Stimulated activated CD8-positive, alpha-beta memory T cell treated with anti-CD3 and anti-CD28 coated beads, Interleukin-12 subunit alpha, Interleukin-12 subunit beta, amount 100 ng/mL, for 24 hours (primary cell): ENCODE results near the gene CACNA1B.
"Not testable (repeated sequence)": the region's sequence is repeated elsewhere in the genome, so short reads cannot be mapped to it uniquely, and the experiment has no call there.

Experiments used
- DNase-seq: peaks from one replicate; pipeline ENCODE4 v3.0.0-alpha.2; 2020; ENCODE audit errors: extremely low read depth

CACNA1B gene

DNA sequence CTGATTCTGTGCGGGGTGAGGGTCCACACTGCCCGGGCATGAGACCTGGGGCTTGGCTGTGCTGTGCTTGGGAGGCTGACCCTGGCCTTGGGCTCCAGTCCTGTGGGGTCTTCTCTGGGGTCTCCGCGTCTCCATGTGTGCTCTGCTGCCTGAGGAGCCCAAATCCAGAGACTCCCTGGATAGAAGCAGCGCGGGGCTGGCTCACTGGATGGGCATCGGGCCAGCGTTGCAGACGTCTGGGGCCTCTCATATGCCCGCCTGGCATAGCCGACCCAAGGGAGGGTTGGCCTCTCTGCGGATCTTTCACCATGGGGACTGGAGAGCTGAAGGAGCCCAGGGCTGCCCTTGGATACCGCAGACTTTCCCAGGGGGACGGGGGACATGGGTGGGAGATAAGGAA lies 12.4 kb downstream of the CACNA1B start:
- not testable (repeated sequence) for DNase-seq

DNA sequence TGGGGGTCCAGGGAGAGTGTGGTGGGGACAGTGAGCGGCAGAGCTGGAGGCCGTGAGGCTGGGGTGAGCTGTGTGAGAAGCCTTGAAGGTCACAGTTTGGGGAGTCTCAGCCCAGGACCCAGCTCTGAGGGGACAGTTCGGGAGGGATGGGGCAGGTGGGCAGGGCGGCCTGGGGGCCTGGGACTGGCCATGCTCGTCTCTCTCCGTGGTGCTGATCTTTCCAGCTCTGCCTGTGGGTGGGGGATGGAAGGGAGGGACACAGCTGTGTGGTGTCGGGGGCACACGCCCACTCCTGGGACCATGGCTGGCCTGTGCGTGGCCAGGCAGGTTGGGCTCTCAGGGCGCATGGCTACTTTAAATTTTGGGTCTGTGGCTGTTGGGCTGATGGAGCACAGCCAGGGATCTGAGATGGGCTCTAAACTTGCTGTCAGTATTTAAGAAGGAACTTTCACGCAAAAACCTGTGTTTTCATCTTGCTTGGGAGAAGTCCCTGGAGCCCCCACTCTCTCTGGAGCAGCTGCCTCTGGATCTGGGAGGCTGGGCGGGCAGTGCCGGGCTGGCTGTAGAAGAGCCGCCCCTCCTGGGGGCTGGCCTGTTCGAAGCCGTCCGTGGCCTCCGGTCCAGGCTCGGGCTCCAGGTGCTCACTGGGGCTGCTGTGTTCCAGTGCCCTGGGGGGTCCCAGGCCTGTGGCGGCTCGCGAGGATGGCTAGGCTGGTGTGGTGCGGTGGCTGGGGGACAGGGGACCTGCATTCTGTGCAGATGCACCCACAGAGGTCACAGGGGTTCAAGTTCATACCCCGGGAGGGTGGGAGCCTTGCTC lies 13.4 kb downstream of the CACNA1B start:
- DNase-seq = not testable (repeated sequence)

DNA sequence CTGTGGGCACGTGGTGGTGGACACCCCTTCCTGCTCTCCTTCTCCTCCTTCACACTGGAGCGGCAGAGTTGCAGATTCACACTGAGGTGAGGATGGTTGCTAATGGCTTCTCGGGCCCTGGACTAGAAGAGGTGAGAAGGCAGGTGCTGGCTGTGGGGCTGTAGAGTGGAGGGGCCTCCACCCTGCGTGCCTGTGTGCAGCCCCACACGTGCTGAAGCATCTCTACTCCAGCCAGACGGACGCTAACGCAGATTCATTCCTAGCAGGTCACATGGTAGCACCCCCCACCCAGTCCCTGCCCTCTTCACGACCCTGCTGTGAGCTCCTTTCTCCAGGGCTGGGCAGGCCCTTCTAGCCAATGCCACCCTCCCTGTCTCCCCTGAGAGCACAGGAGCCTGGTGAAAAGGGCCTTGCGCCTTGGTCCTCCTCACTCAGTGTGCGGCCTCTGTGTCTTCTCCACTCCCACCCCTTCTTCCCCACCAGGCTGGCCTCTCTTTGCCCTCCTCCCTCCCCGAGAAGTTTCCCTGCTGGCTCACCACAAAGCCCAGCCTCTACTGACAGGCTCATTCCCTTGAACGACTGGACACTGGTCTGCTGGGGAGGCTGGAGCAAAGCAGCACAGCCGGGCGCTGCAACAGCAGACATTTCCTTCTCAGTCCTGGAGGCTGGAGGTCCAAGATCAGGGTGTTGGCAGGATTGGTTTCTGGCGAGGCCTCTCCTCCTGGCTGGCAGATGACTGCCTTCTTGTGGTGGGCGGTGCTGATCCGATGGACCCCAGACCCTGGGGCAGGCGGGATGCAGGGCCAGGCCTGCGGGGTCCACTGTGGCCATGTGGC lies 14.2 kb downstream of the CACNA1B start:
- DNase-seq = no peak

DNA sequence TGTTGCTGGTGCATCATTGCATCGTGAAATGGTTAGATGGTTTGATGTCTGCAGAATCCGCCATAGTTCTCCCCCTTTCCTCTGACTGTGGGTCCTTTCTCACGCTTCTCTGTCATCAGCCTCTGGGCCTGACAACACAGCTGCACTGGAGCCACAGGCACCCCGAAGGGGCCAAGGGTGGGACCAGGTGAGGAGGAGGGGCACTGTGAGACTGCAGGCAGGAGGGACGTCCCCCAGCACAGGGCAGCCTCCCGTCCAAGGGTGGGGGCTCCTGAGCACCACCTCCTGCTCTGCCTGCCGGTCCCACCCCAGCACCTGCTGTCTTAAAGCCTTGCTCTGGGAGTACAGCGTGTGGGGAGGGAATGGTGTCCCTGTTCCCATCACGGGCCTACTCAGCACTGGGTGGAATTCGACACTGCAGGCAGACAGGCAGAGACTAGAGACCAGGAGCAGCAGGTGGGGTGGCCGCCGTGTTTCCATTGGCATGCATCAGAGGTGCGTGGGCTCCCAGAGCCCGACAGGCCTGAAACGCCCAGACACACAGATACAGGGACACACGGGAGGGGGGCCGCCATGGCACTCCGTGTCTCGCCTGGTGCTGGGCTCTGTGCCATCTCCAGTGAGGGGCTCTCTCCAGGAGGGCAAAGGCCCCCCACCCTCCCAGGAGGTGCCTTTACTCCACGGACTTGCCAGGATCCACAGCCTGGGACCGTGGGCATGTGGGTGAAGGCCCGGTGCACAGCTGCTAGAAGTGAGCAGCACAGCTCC lies 15.0 kb downstream of the CACNA1B start:
- no peak for DNase-seq

DNA sequence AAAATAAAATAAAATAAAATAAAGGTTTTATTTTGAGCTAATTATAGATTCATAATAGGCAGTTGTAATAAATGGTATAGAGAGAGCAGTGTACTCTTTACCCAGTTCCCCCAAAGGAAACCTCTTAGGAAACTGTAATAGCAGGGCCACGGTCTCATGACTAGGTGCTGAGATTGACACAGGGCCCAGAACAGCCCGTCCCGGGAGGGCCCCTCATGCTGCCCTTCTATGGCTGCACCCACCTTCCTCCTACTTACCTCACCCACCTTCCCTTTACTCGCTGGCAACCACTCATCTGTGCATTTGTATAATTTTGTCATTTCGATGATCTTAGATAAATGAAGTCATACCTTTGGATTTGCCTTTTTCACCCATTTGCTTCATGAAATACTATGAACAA lies 16.1 kb downstream of the CACNA1B start:
- no peak for DNase-seq

DNA sequence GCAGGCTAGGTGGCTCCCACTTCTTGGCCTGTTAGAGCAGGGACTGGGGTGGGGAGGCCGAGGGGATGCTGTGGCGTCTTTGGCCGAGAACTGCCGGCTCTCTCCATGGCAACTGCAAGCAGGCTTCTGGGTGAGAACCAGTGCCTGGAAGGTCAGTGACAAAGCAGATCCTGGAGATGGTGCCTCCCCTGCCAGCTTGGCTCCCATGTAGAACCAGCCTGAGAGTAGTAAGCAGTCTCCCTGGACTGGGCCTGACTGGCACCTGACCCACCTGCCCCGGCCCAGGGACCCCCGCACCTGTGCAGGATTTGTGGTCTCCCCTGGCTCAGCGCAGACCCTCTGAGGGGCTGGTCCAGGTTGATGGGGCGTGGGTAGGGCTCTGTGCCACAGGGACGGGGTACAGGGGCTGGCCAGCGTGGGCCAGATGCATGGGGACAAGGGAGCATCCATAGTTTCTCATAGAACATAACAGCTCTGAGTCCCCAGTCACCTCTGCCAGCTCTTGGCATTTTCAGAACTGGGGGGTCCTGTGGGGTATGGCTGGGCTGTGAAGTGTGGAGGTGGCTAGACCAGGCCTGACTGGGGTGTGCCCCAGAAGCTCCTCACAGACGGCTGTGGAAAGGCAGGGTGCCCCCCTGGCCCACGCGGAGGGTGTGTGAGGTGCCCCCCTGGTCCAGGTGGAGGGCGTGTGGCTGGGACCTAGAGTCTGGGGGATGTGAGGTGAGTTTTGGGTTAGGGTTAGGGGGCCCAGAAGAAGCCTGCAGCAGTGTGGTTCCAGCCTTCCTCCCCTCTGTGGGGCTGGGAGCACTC lies 22.2 kb downstream of the CACNA1B start:
- DNase-seq = no peak

DNA sequence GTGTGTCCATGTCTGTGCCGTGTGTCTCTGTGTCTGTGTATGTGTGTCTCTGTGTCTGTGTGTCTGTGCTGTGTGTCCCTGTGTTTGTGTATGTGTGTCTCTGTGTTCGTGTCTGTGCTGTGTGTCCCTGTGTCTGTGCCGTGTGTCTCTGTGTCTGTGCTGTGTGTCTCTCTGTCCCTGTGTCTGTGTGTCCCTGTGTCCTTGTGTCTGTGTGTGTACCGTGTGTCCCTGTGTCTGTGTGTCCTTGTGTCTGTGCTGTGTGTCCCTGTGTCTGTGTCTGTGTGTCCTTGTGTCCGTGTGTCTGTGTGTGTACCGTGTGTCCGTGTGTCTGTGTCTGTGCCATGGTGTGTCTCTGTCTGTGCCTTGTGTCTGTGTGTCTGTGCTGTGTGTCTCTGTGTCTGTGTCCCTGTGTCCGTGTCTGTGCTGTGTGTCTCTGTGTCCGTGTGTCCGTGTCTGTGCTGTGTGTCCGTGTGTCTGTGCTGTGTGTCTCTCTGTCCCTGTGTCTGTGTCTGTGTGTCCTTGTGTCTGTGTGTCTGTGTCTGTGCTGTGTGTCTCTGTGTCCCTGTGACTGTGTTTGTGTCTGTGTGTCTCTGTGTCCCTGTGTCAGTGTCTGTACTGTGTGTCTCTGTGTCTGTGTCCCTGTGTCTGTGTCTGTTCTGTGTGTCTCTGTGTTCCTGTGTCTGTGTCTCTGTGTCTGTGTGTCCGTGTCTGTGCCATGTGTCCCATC lies 23.2 kb downstream of the CACNA1B start:
- DNase-seq = no peak

DNA sequence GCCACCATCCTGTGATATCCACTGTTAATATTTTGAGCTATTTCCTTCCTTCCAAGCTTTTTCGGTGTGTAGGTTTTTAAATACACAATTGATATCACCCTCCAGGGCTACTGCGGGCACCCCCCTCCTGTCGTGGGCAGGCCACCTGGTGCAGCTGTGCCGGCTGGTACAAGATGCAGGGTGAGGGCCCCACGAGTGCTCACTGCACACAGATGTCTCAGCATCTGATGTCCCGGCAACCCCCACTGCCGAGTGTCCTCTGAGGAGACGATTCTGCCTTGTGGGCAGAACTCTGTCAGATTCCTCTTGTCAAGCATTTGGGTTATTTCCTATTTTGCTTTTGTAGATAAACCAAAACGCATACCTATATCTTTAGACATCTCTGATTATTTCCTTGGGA lies 25.1 kb downstream of the CACNA1B start:
- no peak for DNase-seq

DNA sequence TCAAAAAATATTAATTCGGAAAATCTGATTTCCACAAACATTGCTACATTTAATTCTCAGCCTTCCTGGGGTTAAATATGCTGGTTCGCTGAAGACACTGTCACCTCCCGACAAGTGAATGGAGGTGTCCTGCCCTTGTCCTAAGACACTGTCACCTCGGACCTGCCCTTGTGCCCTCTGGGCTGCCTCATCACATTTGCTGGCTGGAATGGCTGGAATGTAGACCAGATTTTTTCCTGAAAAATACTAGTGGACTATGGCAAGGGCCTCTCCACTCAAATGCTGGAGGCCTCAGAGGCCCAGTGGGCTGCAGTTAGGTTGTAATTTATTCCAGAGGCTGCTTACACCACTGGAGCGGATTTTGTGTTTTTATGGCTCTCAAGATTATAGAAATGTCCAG lies 28.2 kb downstream of the CACNA1B start:
- no peak for DNase-seq

DNA sequence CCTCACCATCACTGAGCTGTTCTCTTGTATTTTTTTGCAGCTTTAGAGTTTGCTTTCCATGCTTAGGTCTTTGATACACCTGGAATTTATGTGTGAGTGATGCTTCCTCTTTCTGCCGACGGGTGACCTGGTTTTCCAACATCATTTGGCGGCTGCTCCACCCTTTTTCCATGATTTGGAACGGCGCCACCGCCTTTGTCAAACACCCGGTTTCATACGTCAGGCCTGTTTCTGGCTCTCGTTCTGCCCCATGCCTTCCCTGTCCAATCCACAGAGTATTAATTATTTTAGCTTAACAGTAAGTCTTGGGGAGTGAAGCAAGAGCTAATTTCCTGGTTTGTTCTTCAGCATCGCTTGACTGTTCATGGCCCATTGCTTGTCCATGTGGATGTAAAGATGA lies 30.2 kb downstream of the CACNA1B start:
- DNase-seq = no peak

DNA sequence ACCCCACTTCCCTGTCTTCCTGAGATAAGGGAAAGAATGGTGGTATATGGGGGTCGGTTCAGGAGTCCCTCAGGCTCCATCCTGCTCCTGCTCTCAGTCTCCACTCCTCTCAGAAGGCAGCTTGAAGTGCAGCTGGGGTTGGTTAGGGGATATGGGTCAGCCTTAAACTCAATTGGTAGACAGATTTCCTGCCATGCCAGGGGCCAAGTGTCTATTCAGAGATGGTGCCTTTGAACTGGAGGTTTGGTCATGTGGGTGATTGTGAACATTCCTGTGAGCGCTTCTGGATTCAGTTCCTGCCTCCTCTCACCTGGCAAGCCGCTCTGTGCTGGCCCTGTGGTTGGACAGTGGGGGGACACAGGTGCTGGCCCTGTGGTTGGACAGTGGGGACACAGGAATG lies 35.1 kb downstream of the CACNA1B start:
- no peak for DNase-seq

DNA sequence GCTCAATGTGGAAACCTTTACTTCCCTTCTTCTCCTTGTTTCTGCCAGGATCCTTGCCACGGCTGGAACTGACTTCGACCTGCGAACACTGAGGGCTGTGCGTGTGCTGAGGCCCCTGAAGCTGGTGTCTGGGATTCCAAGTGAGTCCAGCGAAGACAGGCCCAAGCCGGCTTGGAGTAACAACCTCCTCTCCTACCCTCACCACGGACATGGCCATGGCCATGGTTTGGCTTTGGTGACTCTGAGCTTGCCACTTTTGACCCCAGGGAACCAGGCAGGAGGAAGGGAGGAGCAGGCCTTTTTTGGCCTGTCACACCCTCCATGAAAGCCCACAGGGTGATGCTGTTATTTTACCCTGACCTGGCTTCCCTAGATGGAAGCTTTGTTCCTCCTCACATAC lies 35.5 kb downstream of the CACNA1B start:
- no peak for DNase-seq

DNA sequence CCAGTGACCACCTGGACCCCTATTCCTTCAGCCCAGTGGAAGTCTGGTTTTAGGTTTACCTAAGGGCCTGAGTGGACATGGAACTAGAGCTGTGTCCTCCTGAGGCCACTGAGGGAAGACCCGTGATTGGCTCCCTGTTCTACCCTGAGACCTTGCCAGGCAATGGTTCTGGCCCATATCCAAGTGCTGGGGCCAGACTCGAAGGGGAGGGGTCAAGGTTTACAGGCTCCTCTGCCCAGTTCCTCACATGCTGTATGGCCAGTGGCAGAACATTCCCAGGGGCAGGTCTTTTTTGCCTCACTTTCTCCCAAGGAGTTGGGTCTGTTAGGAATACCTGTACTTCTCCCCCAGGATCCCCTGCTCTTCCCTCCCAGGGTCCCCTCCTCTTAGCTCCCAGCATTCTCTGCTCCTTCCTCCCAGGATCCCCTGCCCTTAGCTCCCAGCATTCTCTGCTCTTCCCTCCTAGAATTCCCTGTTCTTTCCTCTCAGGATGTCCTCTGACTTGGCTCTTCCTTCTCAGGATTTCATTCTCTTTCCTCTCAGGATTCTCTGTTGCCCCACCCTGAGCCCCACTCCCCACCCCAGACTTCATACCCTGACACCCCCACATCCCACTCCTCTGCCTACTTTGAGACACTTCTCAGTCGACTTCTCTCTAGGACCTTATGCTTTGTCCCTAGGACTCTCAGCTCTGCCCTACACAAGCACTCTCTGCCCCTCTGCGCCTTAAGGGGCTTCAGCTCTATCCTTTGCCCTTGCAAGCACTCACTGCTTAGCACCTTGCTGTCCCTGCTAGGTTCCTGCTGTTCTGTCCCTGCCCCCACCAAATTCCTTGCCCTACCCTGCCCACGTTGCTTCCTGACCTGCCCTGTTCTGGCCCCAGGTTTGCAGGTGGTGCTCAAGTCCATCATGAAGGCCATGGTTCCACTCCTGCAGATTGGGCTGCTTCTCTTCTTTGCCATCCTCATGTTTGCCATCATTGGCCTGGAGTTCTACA lies 36.5 kb downstream of the CACNA1B start:
- no peak for DNase-seq

DNA sequence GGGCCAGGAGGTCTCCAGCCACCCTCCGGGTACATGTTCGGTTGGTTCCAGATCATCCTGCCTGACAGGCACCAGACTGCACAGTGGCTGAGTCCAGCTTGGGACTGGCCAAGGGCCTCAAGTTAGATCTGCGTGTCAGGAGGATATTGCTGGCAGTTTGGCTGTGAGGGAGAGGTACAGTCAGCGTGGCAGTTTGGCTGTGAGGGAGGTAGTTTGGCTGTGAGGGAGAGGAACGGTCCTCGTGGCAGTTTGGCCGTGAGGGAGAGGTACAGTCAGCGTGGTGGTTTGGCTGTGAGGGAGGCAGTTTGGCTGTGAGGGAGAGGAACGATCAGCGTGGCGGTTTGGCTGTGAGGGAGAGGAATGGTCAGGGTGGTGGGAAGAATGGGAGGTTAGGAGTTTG lies 39.0 kb downstream of the CACNA1B start:
- no peak for DNase-seq

DNA sequence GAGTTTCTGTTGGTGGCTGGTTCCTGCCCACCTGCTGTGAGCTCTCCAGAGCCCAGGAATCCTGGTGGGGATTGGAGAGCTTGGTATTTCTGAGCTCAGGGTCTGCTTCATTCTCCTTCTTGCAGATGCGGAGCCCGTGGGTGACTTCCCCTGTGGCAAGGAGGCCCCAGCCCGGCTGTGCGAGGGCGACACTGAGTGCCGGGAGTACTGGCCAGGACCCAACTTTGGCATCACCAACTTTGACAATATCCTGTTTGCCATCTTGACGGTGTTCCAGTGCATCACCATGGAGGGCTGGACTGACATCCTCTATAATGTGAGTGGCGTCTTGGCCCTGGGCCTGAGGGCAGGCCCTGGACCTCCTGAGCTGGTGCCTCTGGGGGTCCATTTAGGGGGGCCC lies 39.5 kb downstream of the CACNA1B start:
- DNase-seq = no peak

DNA sequence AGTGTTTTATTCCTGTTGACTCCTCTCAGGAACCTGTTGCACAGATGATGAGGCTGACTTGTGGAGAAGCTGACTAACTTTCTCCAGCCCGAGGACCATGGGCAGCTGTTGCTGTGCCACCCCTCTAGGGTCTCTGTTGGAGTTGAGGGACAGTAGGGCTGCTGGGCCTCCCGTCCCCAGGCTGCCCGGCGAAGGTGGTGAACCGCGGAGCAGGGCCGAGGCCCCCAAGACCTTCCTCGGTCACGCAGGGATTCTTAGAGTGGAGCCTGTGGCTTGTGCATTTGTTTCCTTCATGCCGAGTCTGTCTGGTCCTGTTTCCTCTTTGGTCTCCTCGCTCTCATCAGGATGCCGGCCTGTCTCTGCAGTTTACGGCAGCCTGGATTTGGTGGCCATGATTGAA lies 40.2 kb downstream of the CACNA1B start:
- no peak for DNase-seq

DNA sequence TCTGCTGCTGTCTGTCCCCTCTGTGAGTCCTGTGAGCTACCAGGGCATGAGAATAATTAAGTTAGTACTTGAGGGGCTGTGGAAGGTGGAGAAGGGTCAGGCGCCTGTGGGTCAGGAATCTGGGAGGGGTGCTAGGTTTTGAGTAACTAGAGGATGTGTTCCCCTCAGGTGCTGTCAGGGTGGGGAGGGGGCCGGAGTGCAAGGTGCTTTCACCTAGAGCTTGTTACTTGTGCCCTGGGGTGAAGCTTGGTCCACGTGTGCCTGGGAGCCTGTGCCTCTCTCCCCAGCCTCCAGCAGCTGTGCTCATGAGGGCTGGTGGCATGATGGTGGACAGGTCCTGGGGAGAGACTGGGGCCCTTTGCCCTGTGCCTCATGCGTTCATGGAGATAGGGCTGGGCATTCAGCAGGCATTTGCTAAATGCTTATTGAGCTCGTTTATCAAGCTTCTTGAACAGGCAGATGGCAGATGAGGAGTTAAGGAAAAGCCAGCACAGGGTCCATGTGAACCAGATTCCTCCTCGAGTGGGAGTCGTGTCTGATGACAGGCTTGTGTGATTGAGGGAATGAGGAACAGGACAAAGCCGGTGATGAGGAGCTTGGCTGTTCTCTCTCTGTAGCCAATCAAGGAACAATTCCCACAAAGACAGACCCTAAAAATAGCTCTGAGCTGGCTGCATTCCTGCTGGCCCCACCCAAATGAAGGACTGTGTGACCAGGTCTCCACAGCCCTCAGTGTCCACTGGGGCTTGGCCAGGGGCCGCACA lies 40.9 kb downstream of the CACNA1B start:
- DNase-seq = no peak

DNA sequence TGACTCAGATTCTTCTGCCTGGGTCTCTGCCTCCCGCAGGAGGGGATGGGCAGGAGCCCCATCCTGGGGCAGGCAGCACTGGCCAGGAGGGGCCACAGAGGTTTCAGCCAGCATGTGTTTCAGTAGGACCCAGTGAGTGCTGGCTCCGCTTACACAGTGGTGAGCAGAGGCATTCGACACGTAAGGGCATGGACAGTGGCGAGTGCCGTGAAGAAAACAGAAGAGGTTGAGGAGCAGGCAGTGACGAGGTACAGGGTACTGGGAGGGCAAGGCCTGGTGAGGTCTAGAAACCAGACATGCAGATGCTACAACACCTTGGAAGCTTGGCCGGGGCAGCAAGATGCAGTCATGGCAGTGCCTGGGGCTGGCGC lies 41.5 kb downstream of the CACNA1B start:
- DNase-seq = no peak

DNA sequence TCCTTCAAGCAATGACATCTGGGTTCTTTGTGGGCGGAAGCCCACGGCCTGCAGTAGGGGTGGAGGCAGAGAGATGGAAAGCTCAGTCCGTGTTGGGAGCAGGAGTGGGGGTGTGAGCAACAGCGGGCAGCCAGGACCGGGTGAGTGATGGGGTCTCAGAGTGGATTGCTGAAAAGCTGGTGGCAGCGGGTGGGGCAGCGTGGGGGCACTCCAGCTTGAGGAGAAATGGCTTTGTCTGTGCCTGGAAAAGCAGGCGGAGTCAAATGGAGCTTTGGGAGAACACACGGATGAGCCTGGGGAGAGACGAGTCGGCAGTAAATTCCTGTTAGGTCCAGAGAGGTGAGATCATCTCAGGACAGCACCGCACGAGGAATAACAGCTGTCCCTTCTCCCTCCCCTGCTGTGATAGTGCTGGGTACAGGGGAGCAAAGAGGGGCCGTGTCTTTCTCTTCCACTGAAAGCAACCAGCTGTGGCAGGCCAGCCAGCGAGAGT lies 42.1 kb downstream of the CACNA1B start:
- no peak for DNase-seq
